ENCODE measurements around the gene H1-8.

The H1-8 gene

GRCh38 chr3:129517516-129517915 is 25.5 kb upstream of the H1-8 start:
- ChIA-PET CTCF (interaction anchor here (1.2 to 1.5 kb wide), 2 partner anchors 9 to 45 kb away, joined by 3 read pairs; no protein-coding TSS in a partner anchor), POLR2A (interaction anchor here (0.5 kb wide), 1 partner anchor 354 kb away, joined by 9 read pairs; no protein-coding TSS in a partner anchor)
- no peak for DNase-seq (ENCODE audit: extremely low spot score)
- TF ChIP-seq, protein P1, sequence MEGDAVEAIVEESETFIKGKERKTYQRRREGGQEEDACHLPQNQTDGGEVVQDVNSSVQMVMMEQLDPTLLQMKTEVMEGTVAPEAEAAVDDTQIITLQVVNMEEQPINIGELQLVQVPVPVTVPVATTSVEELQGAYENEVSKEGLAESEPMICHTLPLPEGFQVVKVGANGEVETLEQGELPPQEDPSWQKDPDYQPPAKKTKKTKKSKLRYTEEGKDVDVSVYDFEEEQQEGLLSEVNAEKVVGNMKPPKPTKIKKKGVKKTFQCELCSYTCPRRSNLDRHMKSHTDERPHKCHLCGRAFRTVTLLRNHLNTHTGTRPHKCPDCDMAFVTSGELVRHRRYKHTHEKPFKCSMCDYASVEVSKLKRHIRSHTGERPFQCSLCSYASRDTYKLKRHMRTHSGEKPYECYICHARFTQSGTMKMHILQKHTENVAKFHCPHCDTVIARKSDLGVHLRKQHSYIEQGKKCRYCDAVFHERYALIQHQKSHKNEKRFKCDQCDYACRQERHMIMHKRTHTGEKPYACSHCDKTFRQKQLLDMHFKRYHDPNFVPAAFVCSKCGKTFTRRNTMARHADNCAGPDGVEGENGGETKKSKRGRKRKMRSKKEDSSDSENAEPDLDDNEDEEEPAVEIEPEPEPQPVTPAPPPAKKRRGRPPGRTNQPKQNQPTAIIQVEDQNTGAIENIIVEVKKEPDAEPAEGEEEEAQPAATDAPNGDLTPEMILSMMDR (IDR thresholded peaks at IDR 0.05; ENCODE audit: control extremely low read depth, extremely low read depth, low read depth, missing control alignments) = no peak

DNA sequence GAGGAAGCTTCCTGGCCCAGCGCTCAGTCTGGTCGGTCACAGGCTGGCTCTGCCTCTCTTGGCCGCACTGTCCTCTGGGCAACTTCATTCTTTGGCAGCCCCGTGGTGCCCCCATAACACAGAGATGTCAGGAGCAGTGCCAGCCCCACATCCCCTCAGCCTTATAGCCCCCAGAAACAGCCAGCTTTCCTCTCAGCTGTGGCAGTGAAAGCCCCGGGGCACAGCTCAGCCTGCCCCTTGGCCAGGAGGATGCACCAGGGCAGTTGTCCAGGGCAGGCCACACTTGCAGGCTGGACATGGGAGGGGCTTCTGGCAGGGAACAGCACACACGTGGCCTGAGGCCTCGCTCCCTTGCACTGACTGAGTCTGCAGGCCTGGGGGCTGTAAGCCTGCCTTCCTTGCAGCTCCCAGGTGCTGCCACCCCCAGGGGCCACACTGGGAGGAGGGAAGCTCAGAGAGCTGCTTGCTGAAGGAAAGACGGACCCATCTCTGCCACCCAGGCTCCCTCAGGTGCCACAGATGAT is 24.9 kb upstream of the H1-8 start:
- POLR2A ChIA-PET = interaction anchor here (0.5 kb wide), 1 partner anchor 353 kb away, joined by 9 read pairs; no protein-coding TSS in a partner anchor

DNA sequence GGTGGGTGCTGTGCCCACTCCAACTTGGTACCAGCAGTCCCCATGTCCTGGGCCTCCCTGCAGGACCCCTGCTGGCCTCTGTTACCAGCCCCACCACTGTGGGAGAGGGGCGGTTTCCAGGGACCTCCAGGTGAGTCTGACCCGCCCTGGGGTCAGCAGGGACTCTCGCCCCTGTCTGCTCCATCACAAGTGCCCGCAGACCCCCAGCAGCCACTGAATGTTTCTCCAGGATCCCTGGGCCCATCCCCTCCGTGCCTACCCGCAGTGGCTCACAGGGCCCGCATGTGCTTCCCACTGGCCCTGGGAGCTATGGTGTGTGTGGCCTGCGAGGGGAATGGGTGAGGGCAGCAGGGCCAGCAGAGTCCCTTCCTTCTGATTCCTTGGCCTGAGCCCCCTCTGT is 24.4 kb upstream of the H1-8 start:
- TF ChIP-seq, protein P1 (IDR thresholded peaks at IDR 0.05; ENCODE audit: control extremely low read depth, extremely low read depth, low read depth, missing control alignments) = no peak
- ChIA-PET CTCF (interaction anchor here (1.2 kb wide), 1 partner anchor 46 kb away, joined by 3 read pairs; no protein-coding TSS in a partner anchor), POLR2A (no interaction called here)
- no peak for DNase-seq (ENCODE audit: extremely low spot score)

More for the DNA sequence above, 24.9 kb upstream of the H1-8 start:
- CTCF ChIA-PET = interaction anchor here (1.2 to 1.5 kb wide), 2 partner anchors 9 to 45 kb away, joined by 3 read pairs; no protein-coding TSS in a partner anchor
- TF ChIP-seq, protein P1 (IDR thresholded peaks at IDR 0.05; ENCODE audit: control extremely low read depth, extremely low read depth, low read depth, missing control alignments) = no peak
- DNase-seq (ENCODE audit: extremely low spot score) = no peak

DNA sequence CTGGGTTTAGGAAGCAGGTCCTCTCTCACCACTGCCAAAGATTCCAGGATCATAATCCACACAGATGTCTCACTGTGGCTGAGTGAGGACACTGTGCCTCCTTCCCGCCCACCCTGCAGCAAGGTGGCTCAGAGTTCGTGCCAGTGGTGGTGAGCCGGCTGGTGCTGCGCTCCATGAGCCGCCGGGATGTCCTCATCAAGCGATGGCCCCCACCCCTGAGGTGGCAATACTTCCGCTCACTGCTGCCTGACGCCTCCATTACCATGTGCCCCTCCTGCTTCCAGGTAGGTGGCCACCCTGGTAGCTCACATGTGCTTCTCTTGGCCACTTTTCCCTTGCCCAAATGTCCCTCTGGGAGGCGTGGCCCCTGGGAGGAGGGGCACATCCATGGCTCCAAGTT is 23.5 kb upstream of the H1-8 start:
- DNase-seq (ENCODE audit: extremely low spot score) = no peak
- ChIA-PET CTCF (no interaction called here), POLR2A (no interaction called here)
- TF ChIP-seq, protein P1 (IDR thresholded peaks at IDR 0.05; ENCODE audit: control extremely low read depth, extremely low read depth, low read depth, missing control alignments) = no peak

- CTCF ChIA-PET = no interaction called here
- DNase-seq (ENCODE audit: extremely low spot score) = no peak
- TF ChIP-seq, protein P1 (IDR thresholded peaks at IDR 0.05; ENCODE audit: control extremely low read depth, extremely low read depth, low read depth, missing control alignments) = no peak
- POLR2A ChIA-PET = no interaction called here
Measured at GRCh38 chr3:129519896-129520715, 22.9 kb upstream of the H1-8 start.

- TF ChIP-seq, protein P1 (IDR thresholded peaks at IDR 0.05; ENCODE audit: control extremely low read depth, extremely low read depth, low read depth, missing control alignments) = no peak
- DNase-seq (ENCODE audit: extremely low spot score) = no peak
- POLR2A ChIA-PET = no interaction called here
- CTCF ChIA-PET = no interaction called here
Measured at GRCh38 chr3:129520960-129521359, 22.0 kb upstream of the H1-8 start.
